ENCODE results near the gene FHAD1.

DNA sequence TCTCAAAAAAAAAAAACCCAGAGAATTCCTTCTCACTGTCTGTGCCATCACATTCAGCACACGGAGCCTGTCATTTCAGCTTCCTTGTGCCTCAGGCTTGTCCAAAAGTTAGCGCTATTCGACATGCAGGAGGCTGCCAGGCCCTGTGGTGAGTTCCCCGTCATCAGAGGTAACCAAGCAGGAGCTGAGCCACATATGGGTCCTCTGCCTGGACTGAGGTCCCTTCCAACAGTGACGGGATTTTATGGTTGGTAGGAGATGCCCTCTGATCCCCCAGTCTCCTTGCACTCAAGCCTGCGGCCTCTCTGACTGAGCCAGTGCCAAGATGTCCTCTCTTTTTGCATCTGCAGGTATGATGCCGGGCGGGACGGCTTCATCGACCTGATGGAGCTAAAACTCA lies 178.5 kb downstream of the FHAD1 start:
- TF ChIP-seq POLR2A (IDR thresholded peaks at IDR 0.05): peak in 1 of 2 donors; percentile 34
- TF ChIP-seq, protein P1, sequence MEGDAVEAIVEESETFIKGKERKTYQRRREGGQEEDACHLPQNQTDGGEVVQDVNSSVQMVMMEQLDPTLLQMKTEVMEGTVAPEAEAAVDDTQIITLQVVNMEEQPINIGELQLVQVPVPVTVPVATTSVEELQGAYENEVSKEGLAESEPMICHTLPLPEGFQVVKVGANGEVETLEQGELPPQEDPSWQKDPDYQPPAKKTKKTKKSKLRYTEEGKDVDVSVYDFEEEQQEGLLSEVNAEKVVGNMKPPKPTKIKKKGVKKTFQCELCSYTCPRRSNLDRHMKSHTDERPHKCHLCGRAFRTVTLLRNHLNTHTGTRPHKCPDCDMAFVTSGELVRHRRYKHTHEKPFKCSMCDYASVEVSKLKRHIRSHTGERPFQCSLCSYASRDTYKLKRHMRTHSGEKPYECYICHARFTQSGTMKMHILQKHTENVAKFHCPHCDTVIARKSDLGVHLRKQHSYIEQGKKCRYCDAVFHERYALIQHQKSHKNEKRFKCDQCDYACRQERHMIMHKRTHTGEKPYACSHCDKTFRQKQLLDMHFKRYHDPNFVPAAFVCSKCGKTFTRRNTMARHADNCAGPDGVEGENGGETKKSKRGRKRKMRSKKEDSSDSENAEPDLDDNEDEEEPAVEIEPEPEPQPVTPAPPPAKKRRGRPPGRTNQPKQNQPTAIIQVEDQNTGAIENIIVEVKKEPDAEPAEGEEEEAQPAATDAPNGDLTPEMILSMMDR (IDR thresholded peaks at IDR 0.05): no peak

All from Peyer's patch (tissue), 4 donors.